H9 (cell line): Measurements from ENCODE around the gene ATN1. TPM values are rescaled to one million over a fixed set of nuclear protein-coding genes. Genes with fewer than 3 reads are reported as not detected.

Source experiments
- DNase-seq: peaks from one replicate; pipeline ENCODE4 v3.0.0-alpha.2; 2017
- H2AFZ ChIP-seq: one replicate; pipeline ENCODE4 v1.6.1; 2013; ENCODE audit warnings: mild to moderate bottlenecking, low read length, control low read depth, moderate library complexity
- H2AK5ac ChIP-seq: 2 replicates; pipeline ENCODE4 v1.6.1; 2013; ENCODE audit warnings: low read length, control low read depth, mixed read lengths; ENCODE audit not compliant: insufficient read length
- H2BK120ac ChIP-seq: one replicate; pipeline ENCODE4 v1.6.1; 2013; ENCODE audit warnings: low read depth, mild to moderate bottlenecking, low read length, control low read depth, inconsistent platforms; ENCODE audit not compliant: poor library complexity, severe bottlenecking
- H2BK12ac ChIP-seq: 2 replicates; pipeline ENCODE4 v1.6.1; 2013; ENCODE audit warnings: low read length, control low read depth, mixed read lengths, low read depth; ENCODE audit not compliant: insufficient read length
- H2BK15ac ChIP-seq: 2 replicates; pipeline ENCODE4 v1.6.1; 2013; ENCODE audit warnings: low read depth, low read length, control low read depth
- H2BK20ac ChIP-seq: one replicate; pipeline ENCODE4 v1.6.1; 2013; ENCODE audit warnings: low read depth, mild to moderate bottlenecking, low read length, control low read depth, inconsistent platforms; ENCODE audit not compliant: poor library complexity, severe bottlenecking
- H2BK5ac ChIP-seq: 2 replicates; pipeline ENCODE4 v1.6.1; 2013; ENCODE audit warnings: low read length, control low read depth, mixed read lengths; ENCODE audit not compliant: insufficient read length
- H3K14ac ChIP-seq: 2 replicates; pipeline ENCODE4 v1.6.1; 2013; ENCODE audit warnings: low read length, control low read depth; ENCODE audit not compliant: insufficient read depth
- H3K18ac ChIP-seq: 2 replicates; pipeline ENCODE4 v1.6.1; 2013; ENCODE audit warnings: low read depth, mild to moderate bottlenecking, mixed read lengths, low read length, control low read depth; ENCODE audit not compliant: insufficient read length
- H3K23ac ChIP-seq: 2 replicates; pipeline ENCODE4 v1.6.1; 2013; ENCODE audit warnings: low read length, control low read depth, mixed read lengths, low read depth; ENCODE audit not compliant: insufficient read length
- H3K23me2 ChIP-seq: 2 replicates; pipeline ENCODE4 v1.6.1; 2013; ENCODE audit warnings: low read depth, mild to moderate bottlenecking, mixed read lengths, low read length, control low read depth; ENCODE audit not compliant: insufficient read length, poor library complexity, severe bottlenecking
- H3K27ac ChIP-seq: 2 replicates; pipeline ENCODE4 v1.5.1; 2013; ENCODE audit warnings: low read length, control low read depth, mixed read lengths, low read depth; ENCODE audit not compliant: insufficient read length
- H3K27me3 ChIP-seq: 2 replicates; pipeline ENCODE4 v1.6.1; 2013; ENCODE audit warnings: low read length, control low read depth, inconsistent platforms; ENCODE audit not compliant: insufficient read depth
- H3K4ac ChIP-seq: 2 replicates; pipeline ENCODE4 v1.6.1; 2013; ENCODE audit warnings: low read depth, mild to moderate bottlenecking, control low read depth, inconsistent platforms, low read length, moderate library complexity
- H3K4me1 ChIP-seq: 2 replicates; pipeline ENCODE4 v1.6.1; 2013; ENCODE audit warnings: low read length, control low read depth, inconsistent platforms; ENCODE audit not compliant: insufficient read depth
- H3K4me2 ChIP-seq: 2 replicates; pipeline ENCODE4 v1.6.1; 2013; ENCODE audit warnings: low read length, control low read depth, mixed read lengths; ENCODE audit not compliant: insufficient read length, insufficient read depth
- H3K56ac ChIP-seq: 2 replicates; pipeline ENCODE4 v1.6.1; 2013; ENCODE audit warnings: low read depth, mild to moderate bottlenecking, mixed read lengths, low read length, control low read depth; ENCODE audit not compliant: insufficient read length
- H3K79me1 ChIP-seq: 2 replicates; pipeline ENCODE4 v1.6.1; 2013; ENCODE audit warnings: low read depth, mild to moderate bottlenecking, moderate library complexity, low read length, control low read depth, inconsistent platforms; ENCODE audit not compliant: insufficient read depth, poor library complexity, severe bottlenecking
- H3K79me2 ChIP-seq: 2 replicates; pipeline ENCODE4 v1.6.1; 2013; ENCODE audit warnings: low read length, control low read depth, inconsistent platforms; ENCODE audit not compliant: insufficient read depth
- H3K9ac ChIP-seq: 2 replicates; pipeline ENCODE4 v1.6.1; 2013; ENCODE audit warnings: low read length, control low read depth, mixed read lengths; ENCODE audit not compliant: insufficient read length; ENCODE audit errors: extremely low read depth
- H3K9me3 ChIP-seq: one replicate; pipeline ENCODE4 v1.6.1; 2013; ENCODE audit warnings: low read depth, low read length, inconsistent platforms; ENCODE audit not compliant: control insufficient read depth
- H3T11ph ChIP-seq: one replicate; pipeline ENCODE4 v1.6.1; 2013; ENCODE audit warnings: mild to moderate bottlenecking, low read length, control low read depth, inconsistent platforms
- H4K20me1 ChIP-seq: one replicate; pipeline ENCODE4 v1.6.1; 2013; ENCODE audit not compliant: control insufficient read depth, insufficient read length, insufficient read depth
- H4K5ac ChIP-seq: 2 replicates; pipeline ENCODE4 v1.6.1; 2013; ENCODE audit warnings: low read depth, mild to moderate bottlenecking, mixed read lengths, low read length, control low read depth; ENCODE audit not compliant: insufficient read length
- H4K8ac ChIP-seq: replicated peaks from 2 replicates; pipeline ENCODE4 v1.6.1; 2013; ENCODE audit warnings: low read length, control low read depth, mixed read lengths, low read depth; ENCODE audit not compliant: insufficient read length
- H4K91ac ChIP-seq: 2 replicates; pipeline ENCODE4 v1.6.1; 2013; ENCODE audit warnings: low read depth, mild to moderate bottlenecking, moderate library complexity, mixed read lengths, low read length, control low read depth; ENCODE audit not compliant: insufficient read length
- H3K27ac Mint-ChIP-seq, 3 experiments: 2 replicates in 2 of 3; 3 replicates in 1 of 3; pipeline ENCODE4 v1.8.0; 2020 to 2021; ENCODE audit warnings: mixed read lengths in 3 of 3, mild to moderate bottlenecking in 1 of 3, moderate library complexity in 1 of 3
- H3K27me3 Mint-ChIP-seq: 2 replicates; pipeline ENCODE4 v1.8.0; 2021; ENCODE audit warnings: low read depth, mild to moderate bottlenecking, moderate library complexity, mixed read lengths
- H3K36me3 Mint-ChIP-seq, 3 experiments: 2 replicates in 2 of 3; 3 replicates in 1 of 3; pipeline ENCODE4 v1.8.0; 2020 to 2021; ENCODE audit warnings: low read depth in 3 of 3, mixed read lengths in 3 of 3; ENCODE audit not compliant: insufficient read depth in 1 of 3
- H3K4me1 Mint-ChIP-seq, 2 experiments: 2 replicates each; pipeline ENCODE4 v1.8.0; 2020; ENCODE audit warnings: mixed read lengths in 2 of 2
- H3K4me3 Mint-ChIP-seq, 2 experiments: 2 replicates in 1 of 2; 3 replicates in 1 of 2; pipeline ENCODE4 v1.8.0; 2020 to 2021; ENCODE audit warnings: mild to moderate bottlenecking in 2 of 2, mixed read lengths in 2 of 2, moderate library complexity in 1 of 2
- H3K9me3 Mint-ChIP-seq, 2 experiments: 2 replicates in 1 of 2; 3 replicates in 1 of 2; pipeline ENCODE4 v1.8.0; 2020; ENCODE audit warnings: mild to moderate bottlenecking in 2 of 2, mixed read lengths in 2 of 2, moderate library complexity in 1 of 2
- WGBS: extraction: QIAGEN DNeasy Blood & Tissue Kit; methylation state at CpG from one replicate; pipeline ENCODE4 v1.1.7; 2013; ENCODE audit warnings: missing lambda C conversion rate, low lambda C conversion rate, mixed read lengths; ENCODE audit not compliant: insufficient read length; ENCODE audit errors: extremely low coverage; 5-methylcytosine and 5-hydroxymethylcytosine counted together
- total RNA-seq: library from RNA; stranded (reverse); gene quantifications from 2 replicates; pipeline ENCODE4 v1.2.1, GENCODE V29; 2021
- TF ChIP-seq, protein P1 (sequence below): fragments of 200-600 bp; sonication (generic); conservative IDR thresholded peaks from 3 replicates; pipeline ENCODE4 v1.8.0; 2021; ENCODE audit warnings: antibody characterized with exemption, mild to moderate bottlenecking

ATN1 gene
- total RNA-seq, 1 experiment from 2014 or later = 103 TPM

DNA sequence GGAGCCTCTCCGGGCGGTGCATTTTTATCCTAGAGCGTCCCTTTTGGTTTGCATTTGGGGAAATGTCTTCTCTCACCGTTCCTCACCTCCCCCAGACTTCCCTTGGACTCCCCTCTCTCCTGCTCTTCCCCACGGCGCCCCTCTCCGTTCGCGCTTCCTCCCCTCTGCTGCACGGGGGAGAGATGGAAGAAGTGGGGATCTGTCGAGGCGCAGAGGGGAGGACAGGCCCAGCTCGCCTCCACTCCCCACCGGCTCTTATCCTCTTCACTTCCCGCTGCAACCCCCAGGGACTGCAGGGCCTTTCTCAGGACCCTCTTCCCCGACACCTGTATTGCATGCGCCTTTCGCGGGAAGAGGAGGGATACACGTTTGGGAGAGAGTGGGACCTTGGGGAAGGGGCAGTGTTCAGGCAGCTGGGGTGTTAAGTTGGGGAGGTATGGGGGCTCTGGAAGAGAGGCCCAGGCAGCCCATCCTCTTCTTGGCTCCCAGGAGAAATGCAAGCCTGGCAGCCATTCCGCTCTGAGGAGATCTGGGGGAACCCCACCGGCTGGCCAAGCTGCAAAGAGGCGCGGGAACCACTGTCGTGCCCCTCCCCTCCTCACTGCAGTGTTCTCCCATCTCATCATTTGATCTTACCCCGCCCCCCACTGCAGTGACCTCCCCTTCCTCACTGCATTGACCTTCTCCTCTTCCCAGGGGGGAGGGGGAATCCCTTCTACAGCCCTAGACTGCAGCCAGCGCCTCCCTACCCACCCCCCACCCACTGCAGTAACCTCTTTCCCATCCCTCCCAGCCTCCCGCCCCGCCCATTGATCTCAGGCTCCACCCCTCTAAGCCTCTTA, 12.6 kb upstream of the ATN1 start:
- H3K79me1 ChIP-seq = peaks cover 6% of the 10 kb centered on the region
- H3K4me3 Mint-ChIP-seq = peak overlapping the region; percentile 92 to 94
- no peak overlapping the region for H2BK20ac ChIP-seq
- H3K4me1 ChIP-seq = no peaks in the 10 kb centered on the region; the same call in 1 of the 2 replicates
- peak; percentile 86 for DNase-seq
- H4K20me1 ChIP-seq = no peaks in the 10 kb centered on the region
- peak overlapping the region; percentile 70 for H3K4me2 ChIP-seq
- no peaks in the 10 kb centered on the region for H3K9me3 Mint-ChIP-seq
- no peak overlapping the region for H3K14ac ChIP-seq
- TF ChIP-seq, protein P1, sequence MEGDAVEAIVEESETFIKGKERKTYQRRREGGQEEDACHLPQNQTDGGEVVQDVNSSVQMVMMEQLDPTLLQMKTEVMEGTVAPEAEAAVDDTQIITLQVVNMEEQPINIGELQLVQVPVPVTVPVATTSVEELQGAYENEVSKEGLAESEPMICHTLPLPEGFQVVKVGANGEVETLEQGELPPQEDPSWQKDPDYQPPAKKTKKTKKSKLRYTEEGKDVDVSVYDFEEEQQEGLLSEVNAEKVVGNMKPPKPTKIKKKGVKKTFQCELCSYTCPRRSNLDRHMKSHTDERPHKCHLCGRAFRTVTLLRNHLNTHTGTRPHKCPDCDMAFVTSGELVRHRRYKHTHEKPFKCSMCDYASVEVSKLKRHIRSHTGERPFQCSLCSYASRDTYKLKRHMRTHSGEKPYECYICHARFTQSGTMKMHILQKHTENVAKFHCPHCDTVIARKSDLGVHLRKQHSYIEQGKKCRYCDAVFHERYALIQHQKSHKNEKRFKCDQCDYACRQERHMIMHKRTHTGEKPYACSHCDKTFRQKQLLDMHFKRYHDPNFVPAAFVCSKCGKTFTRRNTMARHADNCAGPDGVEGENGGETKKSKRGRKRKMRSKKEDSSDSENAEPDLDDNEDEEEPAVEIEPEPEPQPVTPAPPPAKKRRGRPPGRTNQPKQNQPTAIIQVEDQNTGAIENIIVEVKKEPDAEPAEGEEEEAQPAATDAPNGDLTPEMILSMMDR = no peak
- no peak overlapping the region for H2AK5ac ChIP-seq
- peaks cover 26 to 41% (median 41%) of the 10 kb centered on the region in 3 experiments for H3K36me3 Mint-ChIP-seq
- H3K4ac ChIP-seq = no peak overlapping the region
- H2BK12ac ChIP-seq = no peak overlapping the region
- H2BK120ac ChIP-seq = no peak overlapping the region
- no peak overlapping the region for H3K27ac ChIP-seq
- H3K27me3 Mint-ChIP-seq = peaks cover 17% of the 10 kb centered on the region
- H2AFZ ChIP-seq = no peak overlapping the region
- H3K56ac ChIP-seq = no peak overlapping the region
- no CpG with 5 or more reads among the region's 29 CpGs for WGBS
- peak overlapping the region; percentile 9 for H3K9ac ChIP-seq
- H3K27me3 ChIP-seq = no peaks in the 10 kb centered on the region
- no peaks in the 10 kb centered on the region for H3K79me2 ChIP-seq
- peaks cover 29 to 47% of the 10 kb centered on the region in 2 experiments for H3K4me1 Mint-ChIP-seq
- no peak overlapping the region for H2BK5ac ChIP-seq
- no peak overlapping the region for H4K91ac ChIP-seq
- no peak overlapping the region for H3T11ph ChIP-seq
- H3K27ac Mint-ChIP-seq = peak overlapping the region; percentile 71 to 96 (median 94)
- H3K23ac ChIP-seq = no peak overlapping the region
- H2BK15ac ChIP-seq = no peak overlapping the region
- H4K5ac ChIP-seq = no peak overlapping the region
- H3K18ac ChIP-seq = no peak overlapping the region
- no peaks in the 10 kb centered on the region for H3K9me3 ChIP-seq
- H3K23me2 ChIP-seq = peaks cover 16% of the 10 kb centered on the region
- no peak overlapping the region for H4K8ac ChIP-seq
